ENCODE measurements around the gene SIL1. TPM values are rescaled to one million over a fixed set of nuclear protein-coding genes. Genes with fewer than 3 reads are reported as not detected.

Gene SIL1
- polyA plus RNA-seq, 1 donor (not counting 4 experiments of a cell fraction or from before 2014, with no cell fraction given): 45.4 TPM

GRCh38 chr5:138942066-138942465 is 256.1 kb downstream of the SIL1 start:
- TF ChIP-seq, protein P1, sequence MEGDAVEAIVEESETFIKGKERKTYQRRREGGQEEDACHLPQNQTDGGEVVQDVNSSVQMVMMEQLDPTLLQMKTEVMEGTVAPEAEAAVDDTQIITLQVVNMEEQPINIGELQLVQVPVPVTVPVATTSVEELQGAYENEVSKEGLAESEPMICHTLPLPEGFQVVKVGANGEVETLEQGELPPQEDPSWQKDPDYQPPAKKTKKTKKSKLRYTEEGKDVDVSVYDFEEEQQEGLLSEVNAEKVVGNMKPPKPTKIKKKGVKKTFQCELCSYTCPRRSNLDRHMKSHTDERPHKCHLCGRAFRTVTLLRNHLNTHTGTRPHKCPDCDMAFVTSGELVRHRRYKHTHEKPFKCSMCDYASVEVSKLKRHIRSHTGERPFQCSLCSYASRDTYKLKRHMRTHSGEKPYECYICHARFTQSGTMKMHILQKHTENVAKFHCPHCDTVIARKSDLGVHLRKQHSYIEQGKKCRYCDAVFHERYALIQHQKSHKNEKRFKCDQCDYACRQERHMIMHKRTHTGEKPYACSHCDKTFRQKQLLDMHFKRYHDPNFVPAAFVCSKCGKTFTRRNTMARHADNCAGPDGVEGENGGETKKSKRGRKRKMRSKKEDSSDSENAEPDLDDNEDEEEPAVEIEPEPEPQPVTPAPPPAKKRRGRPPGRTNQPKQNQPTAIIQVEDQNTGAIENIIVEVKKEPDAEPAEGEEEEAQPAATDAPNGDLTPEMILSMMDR (optimal IDR thresholded peaks at IDR 0.05 in 1 of 3, IDR thresholded peaks at IDR 0.05 in 1 of 3, conservative IDR thresholded peaks at IDR 0.05 in 1 of 3; ENCODE audit: extremely low read depth in 1 of 3, insufficient read depth in 2 of 3, low read length in 3 of 3): no peak
- TF ChIP-seq EZH2 (IDR thresholded peaks at IDR 0.05; ENCODE audit: low read length): no peak
- H3K4me3 ChIP-seq (ENCODE audit: control insufficient read depth in 2 of 3, extremely low read depth in 1 of 3, insufficient read depth in 2 of 3, low read depth in 1 of 3, low read length in 3 of 3): no peak overlapping the region
- H3K36me3 ChIP-seq (ENCODE audit: control insufficient read depth in 2 of 2, extremely low read depth in 1 of 2, insufficient read depth in 2 of 2, low read length in 2 of 2): no peaks in the 10 kb centered on the region
- no peak overlapping the region for H2AFZ ChIP-seq (ENCODE audit: control insufficient read depth, low read length)
- no peak overlapping the region for H3K27ac ChIP-seq (ENCODE audit: control insufficient read depth, insufficient read depth, low read length)
- dilution Hi-C loops (cut with MboI; ENCODE audit: extremely low pct_ligation_motif_present, low sequenced_read_pairs): no loop called here
- FAIRE-seq (no peak), DNase-seq (ENCODE audit: low read depth, low spot score) (no peak)
- peaks cover 4% of the 10 kb centered on the region for H3K4me1 ChIP-seq (ENCODE audit: control insufficient read depth, extremely low read depth, insufficient read depth, low read length)
- no peaks in the 10 kb centered on the region for H3K79me2 ChIP-seq (ENCODE audit: control insufficient read depth, insufficient read depth, low read length)
- no peaks in the 10 kb centered on the region for H3K27me3 ChIP-seq (ENCODE audit: control insufficient read depth, extremely low read depth, insufficient read depth, low read length)
- H3K9ac ChIP-seq (ENCODE audit: control insufficient read depth, extremely low read depth, insufficient read depth, low read length): no peak overlapping the region
- no peaks in the 10 kb centered on the region for H3K9me1 ChIP-seq (ENCODE audit: control insufficient read depth, extremely low read depth, insufficient read depth, low read length)
- H3K4me2 ChIP-seq (ENCODE audit: control insufficient read depth, extremely low read depth, insufficient read depth, low read depth, low read length): no peak overlapping the region
- no peaks in the 10 kb centered on the region for H3K9me3 ChIP-seq (ENCODE audit: control insufficient read depth, low read depth, low read length)
- no peaks in the 10 kb centered on the region for H4K20me1 ChIP-seq (ENCODE audit: control insufficient read depth, extremely low read depth, insufficient read depth, low read length)

DNA sequence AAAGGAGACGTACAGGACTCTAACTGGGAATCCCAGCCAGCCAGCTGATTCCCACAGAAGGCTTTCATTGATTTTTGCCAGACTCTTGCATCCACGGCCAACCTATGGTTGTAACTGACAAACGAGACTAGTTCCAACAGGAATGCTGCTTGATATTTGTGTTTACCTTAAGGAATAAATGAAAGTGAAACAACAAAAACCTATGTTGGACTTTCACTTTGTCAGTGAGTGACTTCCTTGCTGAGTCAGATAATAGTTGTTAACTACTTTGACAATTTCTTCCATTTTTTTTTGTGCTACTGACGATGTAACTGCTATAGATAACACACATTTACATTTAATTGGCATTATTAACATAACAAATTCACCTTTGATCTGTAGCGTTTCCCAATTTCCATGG is 259.6 kb downstream of the SIL1 start:
- no peak overlapping the region for H2AFZ ChIP-seq (ENCODE audit: control insufficient read depth, low read length)
- H3K9me3 ChIP-seq (ENCODE audit: control insufficient read depth, low read depth, low read length): no peaks in the 10 kb centered on the region
- H3K36me3 ChIP-seq (ENCODE audit: control insufficient read depth in 2 of 2, extremely low read depth in 1 of 2, insufficient read depth in 2 of 2, low read length in 2 of 2): peaks cover 5 to 11% of the 10 kb centered on the region in 2 experiments
- H3K9me1 ChIP-seq (ENCODE audit: control insufficient read depth, extremely low read depth, insufficient read depth, low read length): no peaks in the 10 kb centered on the region
- H3K4me1 ChIP-seq (ENCODE audit: control insufficient read depth, extremely low read depth, insufficient read depth, low read length): no peaks in the 10 kb centered on the region
- H3K27ac ChIP-seq (ENCODE audit: control insufficient read depth, insufficient read depth, low read length): no peak overlapping the region
- no peaks in the 10 kb centered on the region for H4K20me1 ChIP-seq (ENCODE audit: control insufficient read depth, extremely low read depth, insufficient read depth, low read length)
- H3K4me2 ChIP-seq (ENCODE audit: control insufficient read depth, extremely low read depth, insufficient read depth, low read depth, low read length): no peak overlapping the region
- H3K4me3 ChIP-seq (ENCODE audit: control insufficient read depth in 2 of 3, extremely low read depth in 1 of 3, insufficient read depth in 2 of 3, low read depth in 1 of 3, low read length in 3 of 3): no peak overlapping the region
- no peak for FAIRE-seq
- TF ChIP-seq, protein P1 (optimal IDR thresholded peaks at IDR 0.05 in 1 of 3, IDR thresholded peaks at IDR 0.05 in 1 of 3, conservative IDR thresholded peaks at IDR 0.05 in 1 of 3; ENCODE audit: extremely low read depth in 1 of 3, insufficient read depth in 2 of 3, low read length in 3 of 3): no peak
- TF ChIP-seq EZH2 (IDR thresholded peaks at IDR 0.05; ENCODE audit: low read length): no peak
- H3K79me2 ChIP-seq (ENCODE audit: control insufficient read depth, insufficient read depth, low read length): no peaks in the 10 kb centered on the region
- no peak for DNase-seq (ENCODE audit: low read depth, low spot score)
- H3K9ac ChIP-seq (ENCODE audit: control insufficient read depth, extremely low read depth, insufficient read depth, low read length): no peak overlapping the region
- H3K27me3 ChIP-seq (ENCODE audit: control insufficient read depth, extremely low read depth, insufficient read depth, low read length): no peaks in the 10 kb centered on the region
- dilution Hi-C loops (cut with MboI; ENCODE audit: extremely low pct_ligation_motif_present, low sequenced_read_pairs): no loop called here
